Stimulated activated naive CD8-positive, alpha-beta T cell treated with anti-CD3 and anti-CD28 coated beads, Interleukin-15, amount 100 ng/mL, for 72 hours (primary cell): Measurements from ENCODE around the gene SHISA9.

Source experiments
- ATAC-seq: fragments of 150-1000 bp; cut with Tn5 transposase; 2 replicates; pipeline ENCODE4 v1.10.0; 2021; ENCODE audit warnings: mild to moderate bottlenecking, moderate library complexity
- DNase-seq, 2 donors: peaks; one replicate each; pipeline ENCODE4 v3.0.0; 2021 to 2022
- H3K27ac Mint-ChIP-seq, 2 donors: one replicate each; pipeline ENCODE4 v1.8.0; 2022; ENCODE audit warnings: mild to moderate bottlenecking in 2 of 2, mixed read lengths in 2 of 2, moderate library complexity in 2 of 2
- H3K27me3 Mint-ChIP-seq: one replicate; pipeline ENCODE4 v1.8.0; 2022; ENCODE audit warnings: mixed read lengths
- H3K4me1 Mint-ChIP-seq: one replicate; pipeline ENCODE4 v1.8.0; 2022; ENCODE audit warnings: mild to moderate bottlenecking, mixed read lengths
- H3K4me3 Mint-ChIP-seq, 2 donors: one replicate each; pipeline ENCODE4 v1.8.0; 2022; ENCODE audit warnings: mild to moderate bottlenecking in 2 of 2, mixed read lengths in 2 of 2, moderate library complexity in 1 of 2
- H3K9me3 Mint-ChIP-seq, 2 donors: one replicate each; pipeline ENCODE4 v1.8.0; 2022; ENCODE audit warnings: mixed read lengths in 2 of 2

Gene SHISA9

DNA sequence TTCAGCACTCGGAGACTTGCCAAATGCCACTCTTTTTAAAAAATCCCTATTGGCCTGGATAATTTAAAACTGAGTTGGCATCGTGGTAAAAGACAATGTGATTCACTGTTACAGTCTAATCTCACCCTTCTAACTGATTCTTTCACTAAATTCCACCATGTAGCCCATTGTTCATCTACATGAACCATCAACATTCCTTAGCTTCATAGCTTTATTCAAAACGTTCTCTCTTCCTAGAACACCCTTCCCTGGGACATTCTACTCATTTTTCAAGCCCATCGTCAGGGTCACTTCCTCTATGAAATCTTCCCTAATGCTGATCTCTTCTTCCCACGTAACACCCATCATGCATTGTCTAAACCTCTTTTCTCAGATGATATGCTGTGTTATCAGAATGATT is 15.7 kb upstream of the SHISA9 start:
- peak overlapping the region in 1 of 2 donors; percentile 82 for H3K27ac Mint-ChIP-seq
- no peaks in the 10 kb centered on the region for H3K9me3 Mint-ChIP-seq
- H3K4me1 Mint-ChIP-seq: no peaks in the 10 kb centered on the region
- ATAC-seq (no peak), DNase-seq (no peak)
- H3K4me3 Mint-ChIP-seq: no peak overlapping the region
- H3K27me3 Mint-ChIP-seq: peaks cover 22% of the 10 kb centered on the region

- no peak overlapping the region for H3K4me3 Mint-ChIP-seq
- DNase-seq: no peak
- no peak for ATAC-seq
- H3K9me3 Mint-ChIP-seq: no peaks in the 10 kb centered on the region
- H3K27ac Mint-ChIP-seq: peak overlapping the region; percentile 35 to 65
- H3K4me1 Mint-ChIP-seq: no peaks in the 10 kb centered on the region
- peaks cover 33% of the 10 kb centered on the region for H3K27me3 Mint-ChIP-seq
Measured at GRCh38 chr16:12891836-12892235, 9.6 kb upstream of the SHISA9 start.

- Mint-ChIP-seq H3K4me1 (no peaks in the 10 kb centered on the region), H3K4me3 (no peak overlapping the region), H3K27ac (no peak overlapping the region), H3K27me3 (peaks cover 44% of the 10 kb centered on the region), H3K9me3 (no peaks in the 10 kb centered on the region)
- ATAC-seq: no peak
- no peak for DNase-seq
Measured at GRCh38 chr16:12893050-12893750, 8.2 kb upstream of the SHISA9 start.

DNA sequence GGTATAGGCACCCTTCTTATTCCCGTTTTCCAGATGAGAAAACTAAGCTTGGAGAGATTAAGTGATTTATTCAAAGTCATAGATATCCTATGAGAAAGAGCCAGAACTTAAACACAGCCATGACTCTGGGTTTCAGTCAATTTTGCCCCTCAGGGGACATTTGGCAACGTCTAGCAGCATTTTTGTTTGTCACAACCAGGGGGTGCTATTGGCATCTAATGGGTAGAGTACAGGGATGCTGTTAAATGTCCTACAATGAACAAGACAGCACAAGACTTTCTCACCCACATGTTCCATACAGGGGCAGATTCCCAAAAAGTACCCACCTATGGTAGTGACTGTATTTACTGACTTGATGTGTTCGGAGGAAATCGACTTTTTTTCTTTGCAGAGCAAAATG is 4.8 kb upstream of the SHISA9 start:
- ATAC-seq (no peak), DNase-seq (no peak)
- Mint-ChIP-seq H3K4me3 (no peak overlapping the region), H3K4me1 (no peaks in the 10 kb centered on the region), H3K27me3 (peaks cover 55% of the 10 kb centered on the region), H3K9me3 (no peaks in the 10 kb centered on the region), H3K27ac (no peak overlapping the region)

DNA sequence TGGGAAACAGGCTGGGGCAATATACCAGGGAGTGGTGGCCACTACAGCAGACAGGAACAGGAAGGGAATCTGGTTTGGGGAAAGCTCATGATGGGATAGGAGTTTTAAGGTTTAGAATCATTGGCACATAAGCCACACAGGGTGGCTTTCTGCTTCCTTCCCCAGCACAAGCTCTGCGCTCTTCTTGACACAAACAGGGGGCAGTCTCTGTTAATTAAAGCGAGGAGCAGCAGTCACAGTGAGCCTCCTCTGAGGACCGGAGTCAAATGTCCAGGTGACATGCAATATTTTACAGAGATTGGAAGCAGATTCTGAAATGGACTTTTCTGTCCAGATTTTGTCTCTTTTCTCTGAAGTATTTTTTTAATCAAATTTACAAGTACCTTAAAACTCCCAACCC is 2.8 kb upstream of the SHISA9 start:
- no peaks in the 10 kb centered on the region for H3K9me3 Mint-ChIP-seq
- H3K4me1 Mint-ChIP-seq: peaks cover 10% of the 10 kb centered on the region
- no peak for ATAC-seq
- no peak for DNase-seq
- H3K27ac Mint-ChIP-seq: peak overlapping the region in 1 of 2 donors; percentile 27
- no peak overlapping the region for H3K4me3 Mint-ChIP-seq
- peaks cover 60% of the 10 kb centered on the region for H3K27me3 Mint-ChIP-seq

DNA sequence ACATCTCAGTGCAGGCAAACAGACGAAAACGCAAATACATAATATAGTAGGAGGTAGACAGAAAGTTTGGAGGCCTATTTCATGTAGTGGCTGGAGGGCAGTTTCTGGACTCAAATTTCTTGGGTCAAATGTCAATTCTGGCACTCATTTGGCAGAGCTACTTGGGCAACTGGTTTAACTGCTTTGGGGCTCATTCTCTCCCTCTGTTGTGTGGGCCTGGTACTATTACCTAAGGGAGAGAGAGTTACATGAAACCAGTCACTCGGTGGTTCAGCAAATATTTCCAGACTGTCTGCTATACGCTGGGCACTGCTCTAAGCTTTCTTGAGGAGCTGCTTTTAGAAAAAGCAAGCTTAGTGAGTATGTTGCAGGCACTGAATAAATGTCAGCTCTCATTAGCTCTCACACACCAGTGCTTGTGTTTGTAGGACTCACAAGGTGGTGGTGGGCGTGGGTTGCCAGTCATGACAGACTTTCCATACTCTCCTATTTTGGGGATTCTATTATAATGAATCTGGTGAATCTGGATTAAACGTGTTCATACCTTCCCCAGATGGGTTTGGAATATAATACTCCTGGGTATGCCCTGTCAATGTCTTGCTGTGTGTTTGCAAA is 1.8 kb upstream of the SHISA9 start:
- DNase-seq (no peak), ATAC-seq (no peak)
- Mint-ChIP-seq H3K27me3 (peaks cover 69% of the 10 kb centered on the region), H3K9me3 (no peaks in the 10 kb centered on the region), H3K27ac (no peak overlapping the region), H3K4me3 (no peak overlapping the region), H3K4me1 (peaks cover 10% of the 10 kb centered on the region)

- Mint-ChIP-seq H3K27me3 (peaks cover 72% of the 10 kb centered on the region), H3K27ac (no peak overlapping the region), H3K4me1 (peaks cover 10% of the 10 kb centered on the region), H3K9me3 (no peaks in the 10 kb centered on the region), H3K4me3 (no peak overlapping the region)
- DNase-seq: no peak
- ATAC-seq: no peak
Measured at GRCh38 chr16:12900156-12900555, 1.2 kb upstream of the SHISA9 start.

DNA sequence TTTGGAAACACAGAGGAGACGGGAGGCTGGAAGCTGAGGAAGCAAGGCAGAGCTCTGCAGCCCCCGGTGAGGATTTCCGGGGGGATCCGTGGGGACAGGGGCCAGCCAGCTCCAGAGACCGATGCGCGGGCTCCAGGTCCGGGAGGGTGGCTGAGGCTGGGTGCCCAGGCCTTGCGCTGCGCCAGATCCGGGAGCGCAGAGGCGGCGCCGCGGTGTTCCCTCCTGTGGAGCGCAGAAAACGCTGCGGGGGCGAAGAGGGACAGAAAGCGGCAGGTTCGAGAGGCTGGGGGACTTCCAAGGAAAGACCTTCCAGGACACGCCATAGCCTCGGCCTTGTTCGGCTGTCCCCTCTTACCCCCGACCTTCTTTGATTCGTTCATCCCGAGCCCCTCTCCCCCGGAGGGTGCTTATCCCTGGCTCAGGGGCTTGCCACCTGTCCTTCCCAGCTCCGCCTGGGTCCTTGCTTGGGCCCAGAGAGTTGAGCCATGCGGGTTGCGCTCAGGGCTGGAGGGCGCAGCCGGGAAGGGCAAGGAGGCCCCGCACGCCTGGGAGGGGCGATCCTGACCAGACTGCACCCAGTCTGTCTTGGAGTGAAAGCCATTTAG is 697 bp upstream of the SHISA9 start:
- H3K4me1 Mint-ChIP-seq: peaks cover 10% of the 10 kb centered on the region
- no peaks in the 10 kb centered on the region for H3K9me3 Mint-ChIP-seq
- no peak overlapping the region for H3K27ac Mint-ChIP-seq
- DNase-seq: no peak
- ATAC-seq: no peak
- H3K27me3 Mint-ChIP-seq: peaks cover 77% of the 10 kb centered on the region
- H3K4me3 Mint-ChIP-seq: no peak overlapping the region

DNA sequence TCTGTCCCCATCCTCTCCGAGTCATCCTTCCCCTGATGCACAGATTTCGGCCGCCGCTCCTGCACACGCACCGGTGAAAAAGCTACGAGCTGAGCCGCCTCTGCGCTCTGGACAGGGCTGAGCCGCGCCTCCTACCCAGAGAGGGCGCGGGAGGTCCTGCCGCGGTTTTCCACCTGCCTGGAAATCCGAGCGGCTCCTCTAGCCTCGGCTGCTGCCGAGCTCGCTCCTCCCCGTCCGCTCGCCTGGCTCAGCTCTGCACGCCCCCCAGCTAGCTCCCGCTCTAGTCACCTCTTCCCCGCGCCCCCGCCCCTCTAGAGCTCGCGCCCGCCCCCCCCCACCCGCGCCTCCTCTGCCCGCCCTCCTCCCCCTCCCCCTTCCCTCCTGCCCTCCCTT is 198 bp upstream of the SHISA9 start:
- no peak overlapping the region for H3K27ac Mint-ChIP-seq
- peaks cover 10% of the 10 kb centered on the region for H3K4me1 Mint-ChIP-seq

DNA sequence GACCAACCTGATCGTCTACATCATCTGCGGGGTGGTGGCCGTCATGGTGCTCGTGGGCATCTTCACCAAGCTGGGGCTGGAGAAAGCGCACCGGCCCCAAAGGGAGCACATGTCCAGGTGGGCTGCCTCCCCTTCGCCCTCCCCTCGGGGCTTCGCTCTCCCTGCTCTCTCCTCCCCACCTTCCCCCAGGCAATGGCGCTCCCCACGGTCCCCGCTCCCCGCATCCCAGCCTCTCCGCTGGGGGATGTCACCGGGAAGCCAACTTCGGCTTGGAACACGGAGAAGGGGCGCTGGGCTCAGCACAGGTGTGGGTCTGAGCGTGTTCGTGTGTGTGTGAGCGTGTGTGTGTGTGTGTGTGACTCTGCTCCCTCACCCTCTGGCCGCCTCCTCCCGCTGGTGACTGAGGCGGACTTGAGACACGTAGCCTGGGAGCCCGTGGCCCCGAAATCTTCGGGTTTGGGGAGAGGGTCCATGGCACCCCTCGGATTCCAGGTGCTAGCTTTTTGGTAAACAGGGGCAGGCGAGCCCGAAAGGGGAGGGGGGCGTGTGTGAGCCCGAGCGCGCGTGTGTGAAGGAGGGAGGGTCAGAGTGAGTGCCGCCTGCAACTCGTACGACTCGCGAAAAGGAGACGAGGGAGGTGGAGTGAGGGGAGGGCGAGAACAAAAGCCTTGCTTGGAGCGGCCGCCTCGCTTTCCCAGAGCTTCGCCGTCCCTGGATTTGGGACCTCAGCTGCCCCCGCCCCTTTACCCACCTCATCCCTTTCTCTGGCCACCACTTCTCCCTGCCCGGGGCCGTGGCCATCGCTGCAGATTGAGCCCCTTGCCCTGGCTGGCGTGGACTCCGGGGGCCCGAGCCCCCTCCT is 1.3 kb downstream of the SHISA9 start:
- H3K27ac Mint-ChIP-seq: no peak overlapping the region
- H3K9me3 Mint-ChIP-seq: no peaks in the 10 kb centered on the region
- ATAC-seq (no peak), DNase-seq (no peak)
- H3K27me3 Mint-ChIP-seq: peaks cover 91% of the 10 kb centered on the region
- H3K4me1 Mint-ChIP-seq: peaks cover 10% of the 10 kb centered on the region
- peak overlapping the region; percentile 29 to 54 for H3K4me3 Mint-ChIP-seq

More for the DNA sequence above, 198 bp upstream of the SHISA9 start:
- H3K27me3 Mint-ChIP-seq: peaks cover 82% of the 10 kb centered on the region
- DNase-seq (no peak), ATAC-seq (no peak)
- no peaks in the 10 kb centered on the region for H3K9me3 Mint-ChIP-seq
- H3K4me3 Mint-ChIP-seq: no peak overlapping the region

DNA sequence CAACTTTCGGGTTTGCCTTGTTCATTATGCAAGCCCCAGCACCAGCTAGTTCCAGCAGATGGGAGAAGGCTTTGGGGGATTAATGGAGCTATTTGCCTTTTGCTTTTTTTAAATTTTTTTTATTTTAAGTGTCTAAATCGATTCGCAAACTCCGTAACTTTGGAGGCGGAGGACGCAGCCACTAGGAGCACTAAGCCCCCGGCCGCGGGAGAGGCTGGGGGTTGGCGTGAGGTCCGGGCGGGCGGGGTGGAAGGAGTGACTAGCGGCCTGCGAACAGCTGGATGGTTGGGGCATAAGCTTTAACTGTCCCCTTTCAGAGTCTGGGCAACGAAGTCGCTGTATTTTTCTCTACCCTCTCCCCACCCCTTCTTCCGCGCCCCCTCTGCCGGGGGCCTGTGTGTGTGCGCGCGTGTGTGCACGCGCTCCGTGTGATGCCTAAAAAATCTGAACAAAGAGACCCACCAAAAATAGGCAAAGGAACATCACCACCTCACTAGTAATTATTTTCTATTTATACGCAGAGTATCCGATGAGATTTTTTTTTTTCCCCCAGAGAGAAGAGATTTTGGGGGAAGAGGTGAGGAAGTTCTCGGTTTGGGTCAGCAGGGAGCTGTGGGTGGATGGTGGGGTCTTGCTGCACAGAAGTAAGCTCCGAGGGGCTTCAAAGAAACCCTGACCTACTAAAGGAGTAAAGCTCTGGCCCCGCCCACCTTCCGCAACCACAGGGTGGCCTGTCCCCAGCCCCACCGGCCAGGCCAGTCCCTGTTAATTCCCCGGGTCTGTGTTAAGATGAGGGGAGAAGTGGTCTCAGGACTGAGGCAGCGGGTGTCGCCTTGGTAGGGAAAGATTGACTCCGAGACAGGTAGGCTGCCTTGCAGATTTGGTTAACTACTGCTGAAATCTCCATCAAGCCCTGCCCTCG is 2.3 kb downstream of the SHISA9 start:
- H3K27me3 Mint-ChIP-seq: peaks cover 92% of the 10 kb centered on the region
- H3K4me1 Mint-ChIP-seq: peaks cover 10% of the 10 kb centered on the region
- no peaks in the 10 kb centered on the region for H3K9me3 Mint-ChIP-seq
- H3K4me3 Mint-ChIP-seq: no peak overlapping the region
- no peak for ATAC-seq
- H3K27ac Mint-ChIP-seq: no peak overlapping the region
- DNase-seq: no peak

DNA sequence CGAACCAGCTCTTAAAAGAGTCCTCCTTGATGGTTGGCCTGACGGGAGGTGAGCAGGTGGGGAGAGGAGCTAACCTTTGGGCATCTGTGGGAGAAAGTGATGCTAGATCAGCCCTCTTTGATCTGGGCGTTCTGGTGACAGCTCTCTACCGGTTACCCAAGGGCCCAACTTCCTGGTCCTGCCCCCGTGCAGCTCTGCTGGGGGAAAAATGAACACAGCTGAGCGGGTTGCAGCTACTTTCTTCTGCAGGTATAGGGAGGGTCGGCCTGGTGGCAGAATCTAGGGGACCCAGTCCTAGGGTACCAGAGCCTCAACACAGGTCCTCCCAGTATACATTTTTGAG is 2.9 kb downstream of the SHISA9 start:
- Mint-ChIP-seq H3K27ac (no peak overlapping the region), H3K4me1 (peaks cover 10% of the 10 kb centered on the region), H3K27me3 (peaks cover 92% of the 10 kb centered on the region), H3K9me3 (no peaks in the 10 kb centered on the region), H3K4me3 (no peak overlapping the region)
- no peak for DNase-seq
- ATAC-seq: no peak

DNA sequence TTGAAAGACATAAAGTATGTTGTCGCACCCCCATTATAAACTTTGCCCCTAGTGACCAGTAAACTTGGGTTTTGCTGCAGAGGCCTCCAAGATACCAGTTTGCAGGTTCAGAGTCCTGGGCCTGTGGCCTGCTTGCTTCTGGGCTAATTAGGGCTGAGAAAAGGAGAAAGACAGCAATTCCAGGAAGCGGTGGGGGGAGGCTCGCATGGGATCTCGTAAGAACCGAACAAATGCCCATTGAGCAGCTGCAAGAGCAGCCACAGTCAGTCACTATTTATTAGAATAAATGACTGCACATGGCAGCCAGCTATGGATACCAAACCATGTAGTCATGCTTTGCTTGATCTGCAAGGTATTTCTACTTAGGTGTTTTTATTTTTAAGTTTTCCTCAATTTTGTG is 4.9 kb downstream of the SHISA9 start:
- Mint-ChIP-seq H3K4me3 (no peak overlapping the region), H3K27ac (no peak overlapping the region), H3K27me3 (peaks cover 84% of the 10 kb centered on the region), H3K4me1 (peaks cover 10% of the 10 kb centered on the region), H3K9me3 (no peaks in the 10 kb centered on the region)
- DNase-seq (no peak), ATAC-seq (no peak)

GRCh38 chr16:12906765-12907516 is 5.5 kb downstream of the SHISA9 start:
- H3K4me3 Mint-ChIP-seq: no peak overlapping the region
- no peak for DNase-seq
- H3K27me3 Mint-ChIP-seq: peaks cover 82% of the 10 kb centered on the region
- H3K9me3 Mint-ChIP-seq: no peaks in the 10 kb centered on the region
- H3K4me1 Mint-ChIP-seq: peaks cover 10% of the 10 kb centered on the region
- H3K27ac Mint-ChIP-seq: no peak overlapping the region
- no peak for ATAC-seq
